ENCODE results near the gene PCDH7.

PCDH7 gene

GRCh38 chr4:30720661-30721184 lies 554 bp downstream of the PCDH7 start:
- ChIA-PET POLR2A (no interaction called here), CTCF (interaction anchor here (1.0 to 1.3 kb wide), 3 partner anchors 30 to 48 kb away, joined by 3 to 4 read pairs (median 3); no protein-coding TSS in a partner anchor)
- TF ChIP-seq CTCF (IDR thresholded peaks at IDR 0.05; ENCODE audit: insufficient read depth, low read length, missing control alignments): no peak
- H3K4me3 ChIP-seq (ENCODE audit: low read depth, low read length): peak overlapping the region; percentile 60
- no peak for DNase-seq (ENCODE audit: low read depth, low spot score)

GRCh38 chr4:30721185-30722091 lies 1.3 kb downstream of the PCDH7 start:
- ChIA-PET CTCF (interaction anchor here (0.6 to 1.3 kb wide), 4 partner anchors 15 to 326 kb away, joined by 3 to 4 read pairs (median 3); no protein-coding TSS in a partner anchor), POLR2A (no interaction called here)
- no peak for DNase-seq (ENCODE audit: low read depth, low spot score)
- TF ChIP-seq CTCF (IDR thresholded peaks at IDR 0.05; ENCODE audit: insufficient read depth, low read length, missing control alignments): no peak
- H3K4me3 ChIP-seq (ENCODE audit: low read depth, low read length): peak overlapping the region; percentile 60

GRCh38 chr4:30722092-30722358 lies 1.9 kb downstream of the PCDH7 start:
- CTCF ChIA-PET: interaction anchor here (0.6 to 1.3 kb wide), 4 partner anchors 15 to 325 kb away, joined by 3 to 4 read pairs (median 3); no protein-coding TSS in a partner anchor
- H3K4me3 ChIP-seq (ENCODE audit: low read depth, low read length): peak overlapping the region; percentile 48
- TF ChIP-seq CTCF (IDR thresholded peaks at IDR 0.05; ENCODE audit: insufficient read depth, low read length, missing control alignments): peak; percentile 22

GRCh38 chr4:30722359-30723200 lies 2.4 kb downstream of the PCDH7 start:
- no peak for TF ChIP-seq CTCF (IDR thresholded peaks at IDR 0.05; ENCODE audit: insufficient read depth, low read length, missing control alignments)
- no peak for DNase-seq (ENCODE audit: low read depth, low spot score)
- peak overlapping the region; percentile 48 for H3K4me3 ChIP-seq (ENCODE audit: low read depth, low read length)
- CTCF ChIA-PET: interaction anchor here (0.6 to 1.1 kb wide), 2 partner anchors 16 to 325 kb away, joined by 3 read pairs; no protein-coding TSS in a partner anchor
- POLR2A ChIA-PET: no interaction called here

More at GRCh38 chr4:30722092-30722358, 1.9 kb downstream of the PCDH7 start:
- DNase-seq (ENCODE audit: low read depth, low spot score): no peak
- POLR2A ChIA-PET: no interaction called here

GRCh38 chr4:30723201-30723955 lies 3.2 kb downstream of the PCDH7 start:
- POLR2A ChIA-PET: no interaction called here
- CTCF ChIA-PET: interaction anchor here (0.8 kb wide), 1 partner anchor 11 kb away, joined by 3 read pairs; no protein-coding TSS in a partner anchor
- DNase-seq (ENCODE audit: low read depth, low spot score): no peak
- TF ChIP-seq CTCF (IDR thresholded peaks at IDR 0.05; ENCODE audit: insufficient read depth, low read length, missing control alignments): no peak
- peak overlapping the region; percentile 48 for H3K4me3 ChIP-seq (ENCODE audit: low read depth, low read length)

Measured in AG04449 (cell line).